Activated CD8-positive, alpha-beta memory T cell treated with anti-CD3 and anti-CD28 coated beads for 4 hours (primary cell): ENCODE results near the gene ZNF587B.
"Not testable (repeated sequence)": the region's sequence is repeated elsewhere in the genome, so short reads cannot be mapped to it uniquely, and the experiment has no call there.

Source experiments
- DNase-seq, 2 donors: peaks; one replicate each; pipeline ENCODE4 v3.0.0-alpha.2; 2020; ENCODE audit warnings: low read depth in 2 of 2

Gene ZNF587B

GRCh38 chr19:57869655-57870054, 39.6 kb downstream of the ZNF587B start:
- not testable (repeated sequence) for DNase-seq

- DNase-seq, result no peak
Measured at GRCh38 chr19:57870225-57870624, 40.1 kb downstream of the ZNF587B start.

- DNase-seq, result no peak
Measured at GRCh38 chr19:57872450-57872849, 42.4 kb downstream of the ZNF587B start.

- not testable (repeated sequence) for DNase-seq
Measured at GRCh38 chr19:57873883-57874799, 44.0 kb downstream of the ZNF587B start.

- DNase-seq, result no peak
Measured at GRCh38 chr19:57886046-57886445, 55.9 kb downstream of the ZNF587B start.

- DNase-seq, result no peak
Measured at GRCh38 chr19:57887195-57887941, 57.3 kb downstream of the ZNF587B start.

- DNase-seq, result no peak
Measured at GRCh38 chr19:57888107-57888559, 58.0 kb downstream of the ZNF587B start.

- DNase-seq, result peak; percentile 53 to 70
Measured at GRCh38 chr19:57888560-57889231, 58.6 kb downstream of the ZNF587B start, which contains the start of gene ZNF814. TSS of gene ZNF814 (minus strand) at chr19:57889037. CDS start at chr19:57888802, 235 bp downstream.

GRCh38 chr19:57890706-57891105, 60.6 kb downstream of the ZNF587B start:
- not testable (repeated sequence) for DNase-seq
